Muscle layer of duodenum (tissue), 2 donors: ENCODE measurements around the gene SMG6.
A peak's percentile ranks its signal among the peaks of the same experiment; 100 is the strongest.

ENCODE experiments used
- H3K27ac ChIP-seq: one replicate; pipeline ENCODE4 v1.7.0; 2013; ENCODE audit warnings: mild to moderate bottlenecking, low read length
- H3K27me3 ChIP-seq: one replicate; pipeline ENCODE4 v1.7.0; 2013; ENCODE audit warnings: low read depth, mild to moderate bottlenecking, control low read depth, low read length
- H3K36me3 ChIP-seq, 2 donors: one replicate each; pipeline ENCODE4 v1.7.0; 2013; ENCODE audit warnings: low read length in 2 of 2, control low read depth in 1 of 2, mild to moderate bottlenecking in 1 of 2; ENCODE audit not compliant: insufficient read depth in 2 of 2, control insufficient read depth in 1 of 2
- H3K4me1 ChIP-seq, 2 donors: one replicate each; pipeline ENCODE4 v1.7.0; 2013; ENCODE audit warnings: low read length in 2 of 2, mild to moderate bottlenecking in 2 of 2, control low read depth in 1 of 2, moderate library complexity in 1 of 2; ENCODE audit not compliant: insufficient read depth in 2 of 2, control insufficient read depth in 1 of 2
- H3K4me3 ChIP-seq, 2 donors: one replicate each; pipeline ENCODE4 v1.7.0; 2013; ENCODE audit warnings: low read length in 2 of 2, low read depth in 1 of 2, mild to moderate bottlenecking in 1 of 2
- H3K9me3 ChIP-seq, 2 donors: one replicate each; pipeline ENCODE4 v1.7.0; 2013; ENCODE audit warnings: low read length in 2 of 2, control low read depth in 1 of 2, mild to moderate bottlenecking in 1 of 2; ENCODE audit not compliant: control insufficient read depth in 1 of 2
- donor health status: healthy.

SMG6 gene

GRCh38 chr17:2053380-2054261 is 250.0 kb downstream of the SMG6 start:
- Histone ChIP-seq H3K27ac (peak overlapping the region; percentile 51), H3K4me3 (peak overlapping the region; percentile 48 to 74), H3K4me1 (peaks cover 0 to 60% of the 10 kb centered on the region in 2 donors), H3K9me3 (no peaks in the 10 kb centered on the region), H3K27me3 (peaks cover 7% of the 10 kb centered on the region), H3K36me3 (no peaks in the 10 kb centered on the region)

- no peak overlapping the region for H3K4me3 ChIP-seq
- H3K27me3 ChIP-seq: peaks cover 7% of the 10 kb centered on the region
- H3K9me3 ChIP-seq: no peaks in the 10 kb centered on the region
- H3K4me1 ChIP-seq: peaks cover 0 to 51% of the 10 kb centered on the region in 2 donors
- no peak overlapping the region for H3K27ac ChIP-seq
- H3K36me3 ChIP-seq: no peaks in the 10 kb centered on the region
Observed at GRCh38 chr17:2051933-2052559, 251.5 kb downstream of the SMG6 start.

DNA sequence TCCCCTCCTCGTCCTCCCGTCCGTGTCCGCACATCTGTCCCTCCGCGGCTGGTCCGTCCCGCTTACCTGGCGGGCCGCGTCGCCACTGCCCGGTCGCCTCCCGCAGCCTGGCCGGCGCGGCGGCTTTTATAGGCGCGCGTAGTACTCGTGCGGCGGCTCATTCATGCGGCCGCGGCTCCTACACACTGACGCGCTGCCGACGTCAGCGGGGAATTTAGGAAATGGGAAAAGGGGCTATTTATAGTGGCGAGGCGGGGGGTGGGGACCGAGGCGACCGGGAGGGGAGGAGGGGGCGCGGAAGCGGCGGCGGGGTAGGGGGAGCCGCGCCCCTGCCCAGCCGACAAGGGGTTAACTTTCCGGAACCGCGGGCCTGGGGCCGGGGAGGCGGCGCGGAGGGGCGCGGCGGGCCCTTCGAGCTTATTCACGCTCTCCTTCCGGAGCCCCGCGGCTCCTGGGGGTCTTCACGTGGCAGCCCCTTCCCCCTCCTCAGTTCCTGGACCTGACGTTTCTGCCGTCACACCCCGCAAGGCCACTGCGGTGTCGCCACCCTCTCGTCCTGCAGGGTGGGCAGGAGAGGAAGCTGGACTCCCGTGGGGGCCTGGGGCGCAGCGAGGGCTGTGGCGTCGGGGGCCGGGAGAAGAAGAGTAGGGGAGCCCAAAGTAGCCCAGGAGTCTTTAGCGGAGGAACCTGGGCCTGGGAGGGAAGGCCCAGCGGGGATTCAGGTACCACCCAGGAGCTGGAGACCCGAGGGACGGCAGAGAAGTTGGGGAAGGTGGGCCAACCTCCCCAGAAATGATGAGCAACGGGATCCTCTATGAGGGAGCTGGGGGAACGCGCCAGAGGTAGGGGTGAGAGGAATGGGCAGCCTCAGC is 252.3 kb downstream of the SMG6 start:
- Histone ChIP-seq H3K4me1 (peaks cover 0 to 46% of the 10 kb centered on the region in 2 donors), H3K9me3 (no peaks in the 10 kb centered on the region), H3K36me3 (no peaks in the 10 kb centered on the region), H3K27ac (no peak overlapping the region), H3K4me3 (peak overlapping the region in 1 of 2 donors; percentile 53), H3K27me3 (peaks cover 7% of the 10 kb centered on the region)

DNA sequence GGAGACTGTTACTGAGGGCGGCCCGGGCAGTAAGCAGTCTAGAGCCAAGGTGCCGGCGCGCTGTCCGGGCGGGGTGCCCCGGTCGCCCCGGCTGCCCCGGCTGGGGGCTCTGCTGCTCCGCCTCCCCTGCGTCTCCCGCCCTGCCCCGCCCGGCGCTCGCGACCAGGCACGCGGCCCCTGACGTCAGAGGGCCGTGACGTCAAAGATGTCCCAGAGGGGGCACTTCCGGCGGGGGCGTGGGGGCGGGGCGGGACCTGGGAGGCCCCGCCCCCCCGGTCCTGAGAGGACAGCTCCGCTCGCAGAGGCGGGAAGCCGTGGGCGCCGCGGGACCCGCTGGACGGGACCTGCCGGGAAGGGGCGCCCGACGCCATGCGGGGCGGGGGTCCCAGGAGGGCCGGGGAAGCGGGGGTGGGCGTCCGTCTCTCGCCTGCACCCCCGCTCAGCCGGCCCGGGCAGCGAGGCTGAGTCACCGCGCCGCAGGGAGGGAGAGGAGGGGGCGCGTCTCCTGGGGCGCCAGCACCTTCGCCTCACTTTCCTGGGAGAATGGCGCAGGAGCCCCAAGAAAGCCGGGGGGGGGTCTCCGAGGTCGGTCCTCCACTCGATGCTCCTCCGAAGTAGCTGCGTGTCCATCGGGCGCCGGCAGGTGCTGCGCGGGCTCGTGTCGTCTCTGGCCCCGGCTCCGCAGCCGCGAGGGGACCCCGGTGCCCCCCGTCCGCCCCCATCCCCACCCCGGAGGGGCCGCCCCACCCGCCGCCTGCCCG is 253.1 kb downstream of the SMG6 start:
- Histone ChIP-seq H3K4me1 (peaks cover 0 to 43% of the 10 kb centered on the region in 2 donors), H3K36me3 (no peaks in the 10 kb centered on the region), H3K27me3 (peaks cover 7% of the 10 kb centered on the region), H3K4me3 (peak overlapping the region; percentile 16 to 53), H3K27ac (no peak overlapping the region), H3K9me3 (no peaks in the 10 kb centered on the region)

- Histone ChIP-seq H3K4me3 (peak overlapping the region; percentile 38 to 77), H3K27ac (no peak overlapping the region), H3K27me3 (peaks cover 7% of the 10 kb centered on the region), H3K9me3 (no peaks in the 10 kb centered on the region), H3K4me1 (peaks cover 0 to 36% of the 10 kb centered on the region in 2 donors), H3K36me3 (no peaks in the 10 kb centered on the region)
Observed at GRCh38 chr17:2049333-2050299, 254.0 kb downstream of the SMG6 start.

GRCh38 chr17:2048805-2049204 is 254.8 kb downstream of the SMG6 start:
- Histone ChIP-seq H3K4me1 (peaks cover 0 to 31% of the 10 kb centered on the region in 2 donors), H3K4me3 (peak overlapping the region; percentile 38 to 77)

GRCh38 chr17:2047590-2047989 is 256.0 kb downstream of the SMG6 start:
- H3K4me3 ChIP-seq: no peak overlapping the region

More at GRCh38 chr17:2048805-2049204, 254.8 kb downstream of the SMG6 start:
- Histone ChIP-seq H3K9me3 (no peaks in the 10 kb centered on the region), H3K36me3 (peaks cover 0 to 6% of the 10 kb centered on the region in 2 donors), H3K27ac (no peak overlapping the region), H3K27me3 (peaks cover 7% of the 10 kb centered on the region)

DNA sequence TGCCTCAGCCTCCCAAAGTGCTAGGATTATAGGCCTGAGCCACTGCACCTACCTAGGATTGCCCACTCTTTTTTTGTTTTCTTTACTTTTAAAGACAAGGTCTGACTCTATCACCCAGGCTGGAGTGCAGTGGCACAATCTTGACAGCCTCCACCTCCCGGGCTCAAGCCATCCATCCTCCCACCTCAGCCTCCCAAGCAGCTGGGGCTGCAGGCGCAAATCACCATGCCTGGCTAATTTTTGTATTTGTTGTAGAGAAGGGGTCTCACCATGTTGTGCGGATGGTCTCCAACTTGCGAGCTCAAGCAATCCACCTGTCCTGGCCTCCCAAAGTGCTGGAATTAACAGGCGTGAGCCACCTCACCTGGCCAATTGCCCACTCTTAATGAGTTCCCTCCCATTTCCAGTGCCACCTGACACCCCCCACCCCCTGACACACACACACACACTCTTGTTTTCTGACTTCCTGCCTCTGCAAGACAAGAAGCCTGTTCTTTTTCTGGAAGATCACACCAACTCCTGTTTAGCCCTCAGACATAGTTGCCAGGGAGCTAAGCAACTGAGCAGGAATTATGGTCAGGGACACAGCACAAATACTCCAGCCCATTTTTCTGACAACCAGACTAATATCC is 259.2 kb downstream of the SMG6 start:
- Histone ChIP-seq H3K27me3 (no peaks in the 10 kb centered on the region), H3K9me3 (no peaks in the 10 kb centered on the region), H3K27ac (no peak overlapping the region), H3K4me3 (no peak overlapping the region), H3K4me1 (peaks cover 10 to 38% of the 10 kb centered on the region in 2 donors), H3K36me3 (peaks cover 9 to 26% of the 10 kb centered on the region in 2 donors)

More at GRCh38 chr17:2047590-2047989, 256.0 kb downstream of the SMG6 start:
- Histone ChIP-seq H3K27ac (no peak overlapping the region), H3K4me1 (peaks cover 10 to 38% of the 10 kb centered on the region in 2 donors), H3K9me3 (no peaks in the 10 kb centered on the region), H3K27me3 (peaks cover 7% of the 10 kb centered on the region), H3K36me3 (peaks cover 9 to 17% of the 10 kb centered on the region in 2 donors)

DNA sequence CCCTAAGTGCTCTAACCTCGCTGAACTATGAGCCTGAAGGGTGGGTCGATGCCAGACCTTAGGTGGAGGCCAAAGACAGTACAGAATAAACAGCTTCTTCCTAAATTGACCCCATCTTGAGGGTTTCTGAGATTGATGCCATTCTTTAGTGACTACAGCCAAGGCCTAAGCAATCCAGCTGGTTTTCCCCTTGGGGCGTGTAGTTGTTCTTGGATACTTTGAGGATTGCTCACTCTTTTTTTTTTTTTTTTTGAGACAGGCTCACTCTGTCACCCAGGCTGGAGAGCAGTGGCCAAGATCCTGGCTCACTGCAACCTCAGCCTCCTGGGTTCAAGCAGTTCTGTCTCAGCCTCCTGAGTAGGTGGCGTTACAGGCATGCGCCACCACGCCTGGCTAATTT is 259.8 kb downstream of the SMG6 start:
- Histone ChIP-seq H3K4me1 (peaks cover 10 to 32% of the 10 kb centered on the region in 2 donors), H3K27ac (peak overlapping the region; percentile 39), H3K27me3 (no peaks in the 10 kb centered on the region), H3K4me3 (no peak overlapping the region), H3K36me3 (peaks cover 9 to 26% of the 10 kb centered on the region in 2 donors), H3K9me3 (no peaks in the 10 kb centered on the region)
